PC-3 (cell line): ENCODE data around the gene PUDP.

Source experiments
- EZH2phosphoT487 ChIP-seq: fragments of 300-600 bp; sonication (generic); IDR thresholded peaks from 2 replicates; pipeline ENCODE4 v1.6.1; 2018; ENCODE audit warnings: mild to moderate bottlenecking, antibody characterized with exemption, low read length, borderline replicate concordance
- TF ChIP-seq, protein P1 (sequence below): fragments of 300-600 bp; sonication (generic); conservative IDR thresholded peaks from 2 replicates; pipeline ENCODE4 v1.5.1; 2017; ENCODE audit warnings: antibody characterized with exemption, low read depth, mild to moderate bottlenecking, low read length

DNA sequence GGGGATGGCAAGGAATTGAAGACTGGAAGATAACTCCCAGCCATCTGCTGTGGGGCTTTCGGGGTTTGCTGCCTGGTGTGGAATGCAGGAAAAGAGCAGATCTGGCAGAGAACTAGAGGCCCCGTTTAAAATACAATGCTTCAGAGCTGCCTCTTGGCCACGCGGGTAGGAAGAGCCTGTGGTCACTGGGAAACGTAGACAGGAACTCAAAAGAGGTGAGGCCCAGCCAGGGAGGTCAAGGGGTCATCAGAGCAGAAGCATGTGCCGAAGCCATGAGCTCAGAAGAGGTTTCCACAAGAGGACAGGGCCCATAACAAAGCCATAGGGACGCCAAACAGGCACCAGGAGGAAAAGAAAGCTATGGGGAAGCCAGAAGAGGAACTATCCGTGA lies 14.9 kb downstream of the PUDP start:
- TF ChIP-seq, protein P1, sequence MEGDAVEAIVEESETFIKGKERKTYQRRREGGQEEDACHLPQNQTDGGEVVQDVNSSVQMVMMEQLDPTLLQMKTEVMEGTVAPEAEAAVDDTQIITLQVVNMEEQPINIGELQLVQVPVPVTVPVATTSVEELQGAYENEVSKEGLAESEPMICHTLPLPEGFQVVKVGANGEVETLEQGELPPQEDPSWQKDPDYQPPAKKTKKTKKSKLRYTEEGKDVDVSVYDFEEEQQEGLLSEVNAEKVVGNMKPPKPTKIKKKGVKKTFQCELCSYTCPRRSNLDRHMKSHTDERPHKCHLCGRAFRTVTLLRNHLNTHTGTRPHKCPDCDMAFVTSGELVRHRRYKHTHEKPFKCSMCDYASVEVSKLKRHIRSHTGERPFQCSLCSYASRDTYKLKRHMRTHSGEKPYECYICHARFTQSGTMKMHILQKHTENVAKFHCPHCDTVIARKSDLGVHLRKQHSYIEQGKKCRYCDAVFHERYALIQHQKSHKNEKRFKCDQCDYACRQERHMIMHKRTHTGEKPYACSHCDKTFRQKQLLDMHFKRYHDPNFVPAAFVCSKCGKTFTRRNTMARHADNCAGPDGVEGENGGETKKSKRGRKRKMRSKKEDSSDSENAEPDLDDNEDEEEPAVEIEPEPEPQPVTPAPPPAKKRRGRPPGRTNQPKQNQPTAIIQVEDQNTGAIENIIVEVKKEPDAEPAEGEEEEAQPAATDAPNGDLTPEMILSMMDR, result no peak
- no peak for TF ChIP-seq EZH2phosphoT487
